ENCODE data around the gene BEGAIN. TPM values are rescaled to one million over a fixed set of nuclear protein-coding genes. Genes with fewer than 3 reads are reported as not detected.

The BEGAIN gene
- total RNA-seq, 1 donor from 2014 or later = 0.54 TPM

GRCh38 chr14:100617410-100618317 lies 30.4 kb upstream of the BEGAIN start:
- no peak overlapping the region for H3K27ac Mint-ChIP-seq (ENCODE audit: unreplicated experiment)
- Histone ChIP-seq H3K9me3 (ENCODE audit: insufficient read depth, low read depth, low read length) (no peaks in the 10 kb centered on the region), H3K9ac (ENCODE audit: low read length) (no peak overlapping the region), H3K4me1 (ENCODE audit: insufficient read depth, low read length) (peaks cover 3% of the 10 kb centered on the region), H3K4me3 (ENCODE audit: insufficient read depth, low read depth, low read length) (no peak overlapping the region), H3K27me3 (ENCODE audit: insufficient read depth, low read length) (peaks cover 26% of the 10 kb centered on the region), H3K79me2 (ENCODE audit: insufficient read depth, low read length) (no peaks in the 10 kb centered on the region), H4K20me1 (ENCODE audit: insufficient read depth, low read length) (no peaks in the 10 kb centered on the region), H3K27ac (ENCODE audit: low read depth, low read length) (no peak overlapping the region), H3K36me3 (ENCODE audit: insufficient read depth, low read length) (no peaks in the 10 kb centered on the region), H3K4me2 (ENCODE audit: low read length) (peak overlapping the region; percentile 5), H2AFZ (ENCODE audit: low read depth, low read length) (peak overlapping the region; percentile 10)
- peaks cover 2% of the 10 kb centered on the region for H3K9me3 Mint-ChIP-seq (ENCODE audit: unreplicated experiment)
- H3K36me3 Mint-ChIP-seq (ENCODE audit: low read depth, unreplicated experiment) = no peaks in the 10 kb centered on the region
- H3K4me3 Mint-ChIP-seq (ENCODE audit: unreplicated experiment) = no peak overlapping the region
- no peak for DNase-seq (ENCODE audit: low read depth)
- FAIRE-seq = no peak
- H3K27me3 Mint-ChIP-seq (ENCODE audit: low read depth, unreplicated experiment) = peaks cover 42% of the 10 kb centered on the region
- no peaks in the 10 kb centered on the region for H3K4me1 Mint-ChIP-seq (ENCODE audit: low read depth, unreplicated experiment)
- TF ChIP-seq, protein P1, sequence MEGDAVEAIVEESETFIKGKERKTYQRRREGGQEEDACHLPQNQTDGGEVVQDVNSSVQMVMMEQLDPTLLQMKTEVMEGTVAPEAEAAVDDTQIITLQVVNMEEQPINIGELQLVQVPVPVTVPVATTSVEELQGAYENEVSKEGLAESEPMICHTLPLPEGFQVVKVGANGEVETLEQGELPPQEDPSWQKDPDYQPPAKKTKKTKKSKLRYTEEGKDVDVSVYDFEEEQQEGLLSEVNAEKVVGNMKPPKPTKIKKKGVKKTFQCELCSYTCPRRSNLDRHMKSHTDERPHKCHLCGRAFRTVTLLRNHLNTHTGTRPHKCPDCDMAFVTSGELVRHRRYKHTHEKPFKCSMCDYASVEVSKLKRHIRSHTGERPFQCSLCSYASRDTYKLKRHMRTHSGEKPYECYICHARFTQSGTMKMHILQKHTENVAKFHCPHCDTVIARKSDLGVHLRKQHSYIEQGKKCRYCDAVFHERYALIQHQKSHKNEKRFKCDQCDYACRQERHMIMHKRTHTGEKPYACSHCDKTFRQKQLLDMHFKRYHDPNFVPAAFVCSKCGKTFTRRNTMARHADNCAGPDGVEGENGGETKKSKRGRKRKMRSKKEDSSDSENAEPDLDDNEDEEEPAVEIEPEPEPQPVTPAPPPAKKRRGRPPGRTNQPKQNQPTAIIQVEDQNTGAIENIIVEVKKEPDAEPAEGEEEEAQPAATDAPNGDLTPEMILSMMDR (IDR thresholded peaks at IDR 0.05; ENCODE audit: insufficient read depth, low read depth, low read length) = no peak
- TF ChIP-seq EZH2 (IDR thresholded peaks at IDR 0.05; ENCODE audit: insufficient read depth, low read length) = no peak

- Histone ChIP-seq H3K79me2 (ENCODE audit: insufficient read depth, low read length) (no peaks in the 10 kb centered on the region), H4K20me1 (ENCODE audit: insufficient read depth, low read length) (no peaks in the 10 kb centered on the region), H3K9me3 (ENCODE audit: insufficient read depth, low read depth, low read length) (no peaks in the 10 kb centered on the region), H3K4me3 (ENCODE audit: insufficient read depth, low read depth, low read length) (no peak overlapping the region), H3K36me3 (ENCODE audit: insufficient read depth, low read length) (no peaks in the 10 kb centered on the region), H3K4me2 (ENCODE audit: low read length) (no peak overlapping the region), H3K4me1 (ENCODE audit: insufficient read depth, low read length) (peaks cover 3% of the 10 kb centered on the region), H3K27ac (ENCODE audit: low read depth, low read length) (no peak overlapping the region), H3K27me3 (ENCODE audit: insufficient read depth, low read length) (peaks cover 26% of the 10 kb centered on the region), H3K9ac (ENCODE audit: low read length) (no peak overlapping the region), H2AFZ (ENCODE audit: low read depth, low read length) (peak overlapping the region; percentile 10)
- Mint-ChIP-seq H3K4me3 (ENCODE audit: unreplicated experiment) (no peak overlapping the region), H3K27ac (ENCODE audit: unreplicated experiment) (no peak overlapping the region), H3K27me3 (ENCODE audit: low read depth, unreplicated experiment) (peaks cover 41% of the 10 kb centered on the region), H3K36me3 (ENCODE audit: low read depth, unreplicated experiment) (no peaks in the 10 kb centered on the region), H3K9me3 (ENCODE audit: unreplicated experiment) (peaks cover 2% of the 10 kb centered on the region), H3K4me1 (ENCODE audit: low read depth, unreplicated experiment) (no peaks in the 10 kb centered on the region)
- DNase-seq (ENCODE audit: low read depth) = no peak
- no peak for TF ChIP-seq EZH2 (IDR thresholded peaks at IDR 0.05; ENCODE audit: insufficient read depth, low read length)
- TF ChIP-seq, protein P1 (IDR thresholded peaks at IDR 0.05; ENCODE audit: insufficient read depth, low read depth, low read length) = no peak
- no peak for FAIRE-seq
These were observed 29.7 kb upstream of the BEGAIN start for GRCh38 chr14:100616854-100617409.

All from astrocyte (in vitro differentiated cells and primary cell).